ENCODE measurements around the gene GMFB.

Gene GMFB

DNA sequence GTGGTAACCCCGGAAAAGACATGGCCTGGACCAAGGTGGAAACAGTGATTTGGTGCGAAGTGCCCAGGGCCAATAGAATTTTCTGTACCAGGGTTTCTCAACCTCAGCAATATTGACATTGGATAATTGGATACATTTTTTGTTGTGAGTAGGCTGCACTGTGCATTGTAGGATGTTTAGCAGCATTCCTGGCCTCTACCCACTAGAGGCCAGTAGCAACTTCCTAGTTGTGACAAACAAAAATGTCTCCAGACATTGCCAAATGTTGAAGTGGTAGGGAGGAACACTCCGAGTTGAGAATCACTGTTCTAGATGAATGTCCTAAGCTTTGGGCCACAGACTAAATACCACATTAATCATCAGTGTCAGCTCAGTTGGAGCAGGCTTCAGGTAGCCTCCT is 14.7 kb upstream of the GMFB start:
- TF ChIP-seq, protein P1, sequence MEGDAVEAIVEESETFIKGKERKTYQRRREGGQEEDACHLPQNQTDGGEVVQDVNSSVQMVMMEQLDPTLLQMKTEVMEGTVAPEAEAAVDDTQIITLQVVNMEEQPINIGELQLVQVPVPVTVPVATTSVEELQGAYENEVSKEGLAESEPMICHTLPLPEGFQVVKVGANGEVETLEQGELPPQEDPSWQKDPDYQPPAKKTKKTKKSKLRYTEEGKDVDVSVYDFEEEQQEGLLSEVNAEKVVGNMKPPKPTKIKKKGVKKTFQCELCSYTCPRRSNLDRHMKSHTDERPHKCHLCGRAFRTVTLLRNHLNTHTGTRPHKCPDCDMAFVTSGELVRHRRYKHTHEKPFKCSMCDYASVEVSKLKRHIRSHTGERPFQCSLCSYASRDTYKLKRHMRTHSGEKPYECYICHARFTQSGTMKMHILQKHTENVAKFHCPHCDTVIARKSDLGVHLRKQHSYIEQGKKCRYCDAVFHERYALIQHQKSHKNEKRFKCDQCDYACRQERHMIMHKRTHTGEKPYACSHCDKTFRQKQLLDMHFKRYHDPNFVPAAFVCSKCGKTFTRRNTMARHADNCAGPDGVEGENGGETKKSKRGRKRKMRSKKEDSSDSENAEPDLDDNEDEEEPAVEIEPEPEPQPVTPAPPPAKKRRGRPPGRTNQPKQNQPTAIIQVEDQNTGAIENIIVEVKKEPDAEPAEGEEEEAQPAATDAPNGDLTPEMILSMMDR (IDR thresholded peaks at IDR 0.05; ENCODE audit: extremely low read depth, missing control alignments), result peak; percentile 2
- no peak for DNase-seq (ENCODE audit: low spot score)

DNA sequence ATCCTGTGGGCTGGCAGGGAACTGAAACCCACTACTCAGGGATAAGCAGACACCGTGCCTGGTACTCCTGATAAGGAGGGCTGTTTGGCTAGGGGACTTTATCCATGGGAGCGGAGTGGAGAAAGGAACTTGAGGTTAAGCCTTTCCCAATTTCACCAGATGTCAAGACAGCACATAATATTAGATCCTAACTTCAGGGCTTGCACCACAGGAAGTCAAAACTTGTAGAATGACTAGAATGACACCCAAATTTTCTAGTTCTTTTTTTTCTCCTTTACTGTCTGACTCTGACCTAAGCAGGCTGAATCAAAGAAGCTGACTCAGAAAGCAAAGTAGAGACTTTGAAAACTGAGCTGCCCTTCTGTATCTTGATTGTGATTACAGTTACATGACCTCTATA is 13.8 kb upstream of the GMFB start:
- DNase-seq (ENCODE audit: low spot score), result no peak

DNA sequence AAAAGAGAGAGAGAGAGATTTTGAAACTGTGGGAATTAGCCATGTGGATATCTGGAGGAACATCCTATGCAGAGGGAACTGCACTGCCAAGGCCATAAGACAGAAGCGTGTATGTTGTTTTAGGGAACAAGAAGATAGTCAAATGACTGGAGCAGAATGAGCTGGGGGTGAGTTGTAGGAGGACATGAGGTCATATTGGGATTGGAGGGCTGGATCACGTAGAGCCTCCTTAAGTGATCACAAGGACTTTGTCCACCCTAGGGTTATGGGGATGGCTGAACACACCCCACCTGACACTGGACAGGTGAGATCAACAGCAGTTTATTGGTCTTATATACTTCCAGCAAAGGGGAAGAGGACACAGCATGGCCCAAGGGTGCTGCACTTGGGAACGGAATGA is 12.7 kb upstream of the GMFB start:
- no peak for DNase-seq (ENCODE audit: low spot score)
- TF ChIP-seq, protein P1 (IDR thresholded peaks at IDR 0.05; ENCODE audit: extremely low read depth, missing control alignments), result no peak

More for the DNA sequence above, 13.8 kb upstream of the GMFB start:
- TF ChIP-seq, protein P1 (IDR thresholded peaks at IDR 0.05; ENCODE audit: extremely low read depth, missing control alignments), result no peak

DNA sequence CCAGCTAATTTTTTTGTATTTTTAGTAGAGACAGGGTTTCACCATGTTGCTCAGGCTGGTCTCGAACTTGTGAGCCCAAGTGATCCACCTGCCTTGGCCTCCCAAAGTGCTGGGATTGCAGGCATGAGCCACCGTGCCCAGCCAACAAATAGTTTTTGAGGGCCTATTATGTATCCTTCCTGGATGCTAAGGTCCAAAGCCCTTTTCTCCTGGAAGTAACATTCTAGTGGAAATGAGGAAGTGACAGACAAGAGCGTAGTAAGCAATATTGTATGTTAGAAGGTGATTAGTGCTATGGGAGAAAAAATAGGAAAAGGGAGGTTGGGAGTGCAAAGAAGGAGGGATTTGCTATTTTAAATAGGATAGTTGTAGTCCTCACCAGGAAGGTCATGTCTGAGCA is 12.0 kb upstream of the GMFB start:
- no peak for DNase-seq (ENCODE audit: low spot score)
- TF ChIP-seq, protein P1 (IDR thresholded peaks at IDR 0.05; ENCODE audit: extremely low read depth, missing control alignments), result no peak

DNA sequence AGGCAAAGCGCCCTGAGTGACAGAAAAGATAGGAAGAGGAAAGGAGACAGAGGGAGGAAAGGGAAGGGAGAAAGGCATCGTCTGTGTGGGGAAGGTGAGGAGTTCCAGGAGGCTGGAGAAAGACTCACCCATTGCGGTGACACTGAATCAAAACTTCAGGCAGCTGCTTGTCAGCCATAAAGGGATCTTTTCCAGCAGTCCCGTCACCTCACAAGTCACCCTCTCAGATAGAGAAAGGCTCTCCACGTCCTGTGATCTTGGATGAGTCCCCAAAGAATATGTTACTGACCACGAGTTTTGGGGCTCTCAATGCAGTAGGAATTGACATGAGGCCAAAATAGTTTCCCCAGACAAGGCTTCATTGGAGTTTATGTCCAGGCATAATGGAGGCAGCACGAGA is 9.8 kb upstream of the GMFB start:
- TF ChIP-seq, protein P1 (IDR thresholded peaks at IDR 0.05; ENCODE audit: extremely low read depth, missing control alignments), result no peak
- DNase-seq (ENCODE audit: low spot score), result no peak

DNA sequence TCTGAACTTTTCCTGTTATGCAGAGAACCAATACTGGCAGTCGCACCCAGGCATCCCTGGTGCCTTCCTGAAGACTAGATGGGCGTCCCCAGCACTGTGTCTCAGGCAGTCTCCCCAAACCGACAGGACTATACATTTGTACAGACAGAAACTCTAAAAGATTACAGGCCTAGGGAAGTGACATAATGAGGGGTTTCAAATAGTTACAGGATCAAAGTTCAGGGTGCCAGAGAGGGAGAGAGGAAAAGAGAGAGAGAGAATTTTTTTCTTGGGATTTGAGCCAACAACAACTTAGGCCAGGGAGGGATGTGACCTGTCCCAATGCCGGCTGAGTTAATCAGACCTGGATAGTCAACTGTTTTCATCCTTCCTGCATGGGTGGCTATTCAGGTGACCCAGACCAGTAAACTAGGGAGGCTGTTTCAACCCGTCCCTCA is 9.3 kb upstream of the GMFB start:
- TF ChIP-seq, protein P1 (IDR thresholded peaks at IDR 0.05; ENCODE audit: extremely low read depth, missing control alignments), result no peak

DNA sequence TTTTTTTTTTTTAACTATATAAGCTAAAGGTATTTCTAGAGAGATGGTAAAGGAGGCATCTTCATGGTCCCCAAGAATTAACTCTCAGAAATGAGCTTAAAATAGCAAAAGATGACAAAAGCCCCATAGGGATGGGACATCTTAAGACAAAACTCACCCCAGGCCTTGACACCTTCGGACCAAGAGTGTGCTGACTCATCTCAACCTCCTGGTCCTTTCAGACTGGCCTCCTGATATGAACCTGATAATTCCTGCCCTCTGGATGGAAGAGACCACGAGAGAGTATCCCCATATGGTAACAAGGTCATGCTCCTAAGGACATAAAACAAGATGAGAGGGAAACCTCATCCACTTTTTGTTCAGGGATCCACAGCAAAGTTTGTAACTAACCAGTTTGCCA is 8.4 kb upstream of the GMFB start:
- TF ChIP-seq, protein P1 (IDR thresholded peaks at IDR 0.05; ENCODE audit: extremely low read depth, missing control alignments), result no peak
- no peak for DNase-seq (ENCODE audit: low spot score)

More for the DNA sequence above, 9.3 kb upstream of the GMFB start:
- DNase-seq (ENCODE audit: low spot score), result no peak

All from GM20000 (cell line).